GM19240 (cell line): ENCODE results near the gene IFNLR1.
A peak's percentile ranks its signal among the peaks of the same experiment; 100 is the strongest.

Experiments used
- DNase-seq: peaks from one replicate; pipeline ENCODE4 v3.0.0; 2011; ENCODE audit warnings: low spot score; ENCODE audit not compliant: insufficient read length

The IFNLR1 gene

DNA sequence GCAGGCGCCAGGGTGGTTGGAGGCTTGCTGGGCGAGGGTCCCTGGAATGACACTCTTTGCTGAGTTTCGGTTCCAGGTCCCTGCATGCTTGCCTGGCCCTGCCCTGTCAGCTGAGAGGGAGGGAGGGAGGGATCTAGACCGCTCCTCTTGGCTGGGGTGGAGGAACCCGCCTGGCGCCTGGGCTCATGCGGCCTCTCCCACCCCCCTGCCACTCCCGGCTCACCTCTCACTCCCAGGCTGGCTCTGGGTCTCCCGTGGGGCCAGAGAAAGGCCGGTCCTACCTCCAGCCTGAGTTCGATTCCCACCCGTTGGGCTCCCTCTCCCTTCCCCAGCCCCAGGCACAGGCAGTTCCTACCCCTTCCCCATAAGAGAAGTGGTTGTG lies 19.0 kb upstream of the IFNLR1 start:
- DNase-seq: no peak

DNA sequence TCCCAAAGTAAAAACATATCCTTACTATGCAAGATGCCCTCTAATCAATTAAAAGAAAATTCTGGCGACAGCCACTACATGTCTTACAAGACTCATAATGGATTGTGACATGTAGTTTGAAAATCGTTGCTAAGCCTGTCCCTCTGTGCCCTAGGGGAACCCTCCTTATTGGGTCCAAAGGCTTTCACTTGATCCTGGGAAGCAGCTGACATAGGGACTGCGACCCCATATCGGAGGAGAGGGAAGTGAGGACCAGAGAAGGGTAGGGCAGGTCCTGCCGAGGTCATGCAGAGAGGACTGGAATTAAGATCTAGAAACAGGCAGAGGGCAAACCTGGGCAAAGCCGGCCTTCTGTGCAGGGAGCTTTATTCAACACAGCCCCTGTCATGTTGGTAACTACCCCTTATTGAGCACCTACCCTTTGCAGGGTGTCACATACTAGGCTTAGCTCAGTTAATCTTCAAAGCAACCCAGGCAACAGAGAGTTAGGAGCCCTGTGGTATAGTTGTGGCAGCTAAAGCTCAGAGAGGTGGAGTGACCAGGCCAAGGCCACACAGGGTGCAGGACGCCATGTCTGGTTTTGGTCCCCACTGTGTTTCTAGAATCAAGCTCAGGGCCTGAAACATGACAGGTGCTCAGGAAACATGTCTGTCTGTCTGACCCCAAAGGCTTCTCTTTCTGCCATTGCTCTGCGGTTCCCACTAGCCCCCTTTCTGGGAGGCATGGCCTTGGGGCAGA lies 18.4 kb upstream of the IFNLR1 start:
- DNase-seq: no peak

GRCh38 chr1:24204116-24204515 lies 17.0 kb upstream of the IFNLR1 start:
- no peak for DNase-seq

DNA sequence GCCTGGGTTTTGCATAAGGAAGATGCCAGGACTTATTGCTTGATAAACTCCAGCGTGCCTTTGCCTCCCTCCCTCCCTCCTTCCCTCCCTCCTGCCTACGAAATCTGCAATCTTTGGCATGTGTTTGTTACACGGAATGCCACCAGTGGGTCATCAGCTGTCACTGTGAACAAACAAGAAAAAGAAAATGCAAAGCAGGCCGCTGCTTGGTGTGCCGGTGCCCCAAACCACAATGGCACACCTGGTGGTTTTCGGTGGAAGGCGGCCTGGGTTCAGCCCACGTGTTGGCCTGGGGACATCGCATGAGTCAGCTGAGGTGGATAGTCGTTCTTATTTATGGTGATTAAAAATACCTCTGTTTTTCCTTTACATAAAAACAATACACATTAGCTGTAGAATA lies 16.3 kb upstream of the IFNLR1 start:
- DNase-seq: peak; percentile 34

DNA sequence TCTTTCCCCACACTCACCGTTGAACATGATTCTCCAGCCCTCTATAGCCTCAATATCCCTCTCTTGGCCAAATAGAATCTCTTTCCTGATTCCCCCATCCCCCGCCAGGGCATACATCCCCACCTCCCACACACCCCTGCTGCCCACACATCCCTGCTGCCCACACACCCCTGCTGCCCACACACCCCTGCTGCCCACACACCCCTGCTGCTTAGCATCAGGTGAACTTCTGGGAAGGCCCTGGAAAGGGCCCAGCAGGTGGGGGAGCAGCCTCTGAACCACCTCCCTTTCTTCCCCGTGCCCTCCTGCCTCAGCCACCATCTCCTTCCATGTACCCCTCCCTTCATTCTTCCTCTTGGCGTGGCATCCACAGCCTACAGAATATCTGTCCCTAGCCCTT lies 15.9 kb upstream of the IFNLR1 start:
- DNase-seq: no peak

DNA sequence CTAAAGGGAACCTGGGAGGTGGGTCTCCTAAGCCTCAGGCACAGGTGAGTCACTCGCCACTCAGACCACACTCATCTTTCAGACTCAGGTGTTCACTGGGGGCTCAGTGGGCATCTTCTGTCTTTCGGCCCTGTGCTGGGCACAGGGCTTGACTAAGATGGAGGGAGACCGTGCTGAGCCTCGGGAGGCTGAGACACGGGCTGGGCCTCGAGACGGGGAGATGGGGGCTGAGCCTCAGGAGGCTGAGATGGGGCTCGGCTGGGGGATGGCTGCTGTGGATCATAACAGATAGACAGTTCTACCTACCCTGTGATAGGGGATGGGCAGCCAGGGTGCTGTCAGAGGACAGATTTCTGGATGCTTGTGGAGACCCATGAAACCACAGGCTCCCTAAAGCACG lies 15.5 kb upstream of the IFNLR1 start:
- no peak for DNase-seq

- no peak for DNase-seq
Observed at GRCh38 chr1:24201941-24202440, 14.9 kb upstream of the IFNLR1 start.

DNA sequence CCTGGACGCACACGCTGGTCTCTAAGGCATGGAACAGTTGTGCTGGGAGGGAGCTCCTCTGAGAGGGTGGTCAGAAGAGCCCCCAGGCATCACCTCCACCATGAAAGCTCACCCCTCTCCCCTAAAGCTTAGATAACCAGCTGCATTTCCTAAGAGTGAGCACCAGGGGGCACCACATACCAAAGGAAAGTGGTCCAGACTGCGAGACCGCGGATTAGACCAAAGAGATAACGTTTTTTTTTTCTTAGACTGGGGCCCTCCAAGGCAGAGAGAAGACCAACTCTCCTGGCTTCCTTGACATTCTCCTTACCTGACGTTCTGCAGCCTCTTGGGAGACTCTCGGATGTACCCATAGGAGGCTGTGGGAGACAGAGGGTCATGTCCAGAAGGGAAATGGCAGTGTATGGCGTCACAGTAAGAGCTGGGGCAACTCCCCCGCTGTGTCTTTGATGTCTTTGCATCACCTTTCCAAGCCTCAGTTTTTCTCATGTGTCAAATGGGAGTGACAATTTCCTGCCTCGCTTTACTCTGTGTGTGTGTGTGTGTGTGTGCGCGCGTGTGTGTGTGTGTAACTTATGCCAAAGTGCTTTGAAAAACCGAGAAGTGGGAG lies 12.3 kb upstream of the IFNLR1 start:
- peak; percentile 53 for DNase-seq

DNA sequence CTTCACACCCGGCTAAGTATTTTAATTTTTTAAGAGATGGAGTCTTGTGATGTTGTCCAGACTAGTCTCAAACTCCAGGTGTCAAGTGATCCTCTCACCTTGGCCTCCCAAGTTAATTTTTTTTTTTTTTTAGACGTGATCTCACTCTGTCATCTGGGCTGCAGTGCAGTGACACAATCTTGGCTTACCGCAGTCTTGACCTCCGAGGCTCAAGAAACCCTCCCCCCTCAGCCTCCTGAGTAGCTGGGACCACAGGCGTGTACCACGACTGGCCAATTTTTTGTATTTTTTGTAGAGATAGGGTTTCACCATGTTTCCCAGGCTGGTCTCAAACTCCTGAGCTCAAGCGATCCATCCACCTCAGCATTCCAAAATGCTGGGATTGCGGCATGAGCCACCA lies 11.7 kb upstream of the IFNLR1 start:
- no peak for DNase-seq

DNA sequence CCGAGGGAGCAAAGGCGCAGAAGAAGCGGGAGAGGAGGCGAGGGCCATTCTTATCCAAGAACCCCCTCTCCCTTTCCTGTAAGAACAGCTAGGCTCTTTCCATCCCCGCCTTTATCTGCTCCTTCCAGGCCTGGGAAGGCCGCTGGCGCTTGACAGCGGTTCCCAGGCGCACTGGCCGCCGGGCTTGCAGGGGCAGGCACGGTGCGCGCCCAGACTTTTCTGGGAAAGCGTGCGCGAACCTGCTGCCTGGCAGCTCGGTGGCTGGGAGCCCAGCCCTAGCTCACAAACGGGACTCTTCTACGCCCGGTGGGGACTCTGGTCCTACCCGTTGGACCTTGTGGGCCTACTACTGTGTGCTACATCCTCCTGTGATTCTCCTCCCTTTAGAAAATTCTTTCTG lies 8.8 kb upstream of the IFNLR1 start:
- DNase-seq: no peak

DNA sequence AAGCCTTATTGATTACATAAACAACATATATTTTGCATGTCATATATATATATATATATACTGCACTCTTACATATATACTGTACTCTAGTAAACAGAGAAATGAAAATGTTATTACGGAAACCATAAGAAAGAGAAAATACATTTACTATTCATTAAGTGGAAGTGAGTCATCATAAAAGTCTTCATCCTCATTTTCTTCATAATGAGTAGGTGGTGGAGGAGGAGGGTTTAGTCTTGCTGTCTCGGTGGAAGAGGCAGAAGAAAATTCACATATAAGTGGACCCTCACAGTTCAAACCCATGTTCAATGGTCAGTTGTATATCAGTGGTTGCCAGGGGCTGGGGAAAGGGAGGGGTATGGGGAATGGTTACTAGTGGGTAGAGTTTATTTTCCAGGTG lies 8.0 kb upstream of the IFNLR1 start:
- DNase-seq: no peak

DNA sequence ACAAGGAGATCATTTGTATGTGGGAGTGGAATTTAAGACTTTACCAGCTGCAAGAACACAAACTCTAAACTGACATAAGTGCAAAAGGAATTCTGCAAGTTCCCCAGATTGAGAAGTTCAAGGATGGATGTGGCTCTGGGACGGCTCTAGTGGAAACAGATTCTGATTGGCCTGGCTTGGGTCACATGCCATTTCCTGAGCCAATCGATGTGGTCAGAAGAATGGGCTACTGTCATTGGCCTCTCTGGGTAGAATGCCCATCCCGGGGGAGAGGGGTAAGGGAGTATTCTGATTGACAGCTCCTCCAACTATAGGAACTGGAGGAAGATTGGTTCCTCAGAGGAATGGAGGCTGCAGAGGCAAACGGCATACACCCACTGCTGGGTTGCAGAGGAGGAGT lies 6.0 kb upstream of the IFNLR1 start:
- no peak for DNase-seq

DNA sequence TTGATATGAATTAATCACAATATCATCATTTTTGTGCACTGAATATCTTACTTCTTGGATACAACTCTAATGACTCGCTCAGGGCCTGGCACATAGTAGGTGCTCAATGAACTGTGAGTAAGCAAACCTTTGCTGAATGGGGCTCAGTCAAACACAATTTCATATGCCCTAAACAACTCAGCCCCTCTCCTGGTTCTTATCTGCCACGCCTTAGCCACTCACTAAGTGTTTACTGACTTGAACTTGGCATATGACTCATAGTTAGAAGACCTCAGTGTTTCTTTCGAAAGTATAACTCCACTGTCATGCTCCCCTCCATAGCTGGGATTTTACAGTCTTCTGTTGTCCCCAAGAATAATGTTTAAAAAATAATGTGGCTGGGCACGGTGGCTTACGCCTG lies 4.8 kb upstream of the IFNLR1 start:
- DNase-seq: peak; percentile 61

- peak; percentile 55 for DNase-seq
Observed at GRCh38 chr1:24190983-24191461, 3.9 kb upstream of the IFNLR1 start.

DNA sequence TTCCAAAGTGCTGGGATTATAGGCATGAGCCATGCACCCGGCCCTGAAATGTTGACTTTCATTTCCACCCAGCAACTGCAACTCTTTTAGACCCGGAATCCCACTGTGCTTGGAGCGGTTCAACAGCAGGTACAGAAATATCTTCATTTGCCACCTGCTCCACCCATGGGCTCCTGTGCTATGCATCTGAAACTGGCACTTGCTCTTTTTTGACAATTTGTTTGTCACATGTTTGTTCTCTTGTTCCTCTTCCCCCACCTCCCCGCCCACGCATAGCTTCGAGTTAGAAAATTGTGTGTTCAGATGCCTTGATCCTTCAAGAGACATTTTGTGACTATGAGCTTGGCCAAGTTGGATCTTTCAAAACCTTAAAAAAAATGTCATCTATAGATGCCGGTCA lies 2.4 kb upstream of the IFNLR1 start:
- DNase-seq: peak; percentile 44

DNA sequence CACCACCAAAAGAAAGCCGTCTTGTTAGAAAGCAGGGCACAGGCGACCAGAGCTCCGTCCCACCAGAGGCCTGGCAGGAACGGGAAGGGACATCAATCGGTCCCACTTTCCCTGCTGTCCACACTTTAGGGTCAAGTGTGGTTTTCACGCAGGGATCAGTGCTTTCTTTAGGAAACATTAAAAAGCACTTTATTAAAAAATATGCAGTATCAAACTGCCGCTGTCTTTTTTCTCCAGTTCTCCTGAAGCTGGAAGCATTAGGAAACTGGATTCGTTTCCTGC lies 437 bp downstream of the IFNLR1 start:
- no peak for DNase-seq

DNA sequence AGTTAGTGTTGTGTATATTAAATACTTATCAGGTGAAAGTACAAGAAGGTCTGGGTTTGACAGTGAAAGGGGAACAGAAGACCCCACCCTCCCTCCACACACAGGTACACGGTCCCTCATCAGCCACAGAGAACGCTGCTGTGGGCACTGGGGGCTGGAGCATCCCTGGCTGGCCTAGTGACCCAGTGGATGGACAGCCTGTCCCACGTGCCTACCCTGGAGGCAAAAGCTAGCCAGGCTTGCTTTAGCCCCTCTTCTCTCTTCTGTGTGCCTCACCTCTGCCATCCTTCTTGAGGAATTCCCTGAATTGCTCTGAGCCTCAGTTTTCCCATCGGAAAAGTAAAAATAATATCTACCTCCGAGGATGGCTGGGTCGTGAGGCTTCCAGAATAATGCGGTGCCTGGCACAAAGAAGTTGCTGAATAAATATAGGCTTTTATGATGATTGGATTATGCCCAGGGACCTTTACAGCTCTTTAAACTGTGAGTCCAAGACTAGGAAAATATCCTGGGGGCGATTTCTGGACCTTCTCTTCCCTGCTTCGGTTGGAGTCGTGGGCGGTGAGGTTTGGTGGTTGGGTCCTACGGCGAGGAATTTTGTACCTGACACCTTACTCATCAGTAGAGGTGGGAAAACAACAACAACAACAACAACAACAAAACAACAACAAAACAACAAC lies 918 bp downstream of the IFNLR1 start:
- DNase-seq: no peak

DNA sequence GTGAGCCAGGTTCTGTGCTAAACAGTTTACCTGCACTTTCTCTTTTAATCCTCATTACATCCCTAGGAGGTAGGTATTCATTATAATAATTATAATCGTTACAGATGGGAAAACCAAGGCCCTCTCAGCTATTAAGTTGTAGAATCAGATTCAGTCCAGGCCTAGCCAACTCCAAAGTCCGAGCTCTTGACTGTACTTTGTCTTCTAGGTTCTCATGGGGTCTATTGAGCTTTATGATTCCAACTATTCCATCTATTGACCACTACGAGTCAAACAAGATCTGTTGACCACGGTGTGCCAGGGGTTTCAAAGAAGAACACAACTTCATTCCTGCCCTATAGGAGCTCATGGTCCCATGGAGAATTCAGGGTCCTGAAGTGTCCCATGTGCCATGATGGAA lies 2.0 kb downstream of the IFNLR1 start:
- DNase-seq: no peak

DNA sequence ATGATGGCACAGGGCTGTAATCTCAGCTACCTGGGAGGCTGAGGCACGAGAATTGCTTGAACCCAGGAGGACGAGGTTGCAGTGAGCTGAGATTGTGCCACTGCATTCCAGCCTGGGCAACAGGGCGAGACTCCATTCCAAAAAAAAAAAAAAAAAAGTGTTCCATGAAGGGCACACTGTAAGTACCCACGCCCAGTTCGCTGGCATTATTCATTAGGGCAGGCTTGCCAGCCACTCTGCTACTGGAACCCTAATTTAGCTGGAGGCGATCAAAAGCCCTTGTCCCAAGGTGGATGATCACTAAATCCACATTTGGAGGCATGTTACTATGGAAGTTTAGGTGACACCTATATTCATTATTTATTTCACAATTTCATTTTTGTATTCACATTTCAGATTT lies 5.0 kb downstream of the IFNLR1 start:
- no peak for DNase-seq

- DNase-seq: no peak
Observed at GRCh38 chr1:24181619-24182018, 5.5 kb downstream of the IFNLR1 start.

- no peak for DNase-seq
Observed at GRCh38 chr1:24180676-24181075, 6.4 kb downstream of the IFNLR1 start.

DNA sequence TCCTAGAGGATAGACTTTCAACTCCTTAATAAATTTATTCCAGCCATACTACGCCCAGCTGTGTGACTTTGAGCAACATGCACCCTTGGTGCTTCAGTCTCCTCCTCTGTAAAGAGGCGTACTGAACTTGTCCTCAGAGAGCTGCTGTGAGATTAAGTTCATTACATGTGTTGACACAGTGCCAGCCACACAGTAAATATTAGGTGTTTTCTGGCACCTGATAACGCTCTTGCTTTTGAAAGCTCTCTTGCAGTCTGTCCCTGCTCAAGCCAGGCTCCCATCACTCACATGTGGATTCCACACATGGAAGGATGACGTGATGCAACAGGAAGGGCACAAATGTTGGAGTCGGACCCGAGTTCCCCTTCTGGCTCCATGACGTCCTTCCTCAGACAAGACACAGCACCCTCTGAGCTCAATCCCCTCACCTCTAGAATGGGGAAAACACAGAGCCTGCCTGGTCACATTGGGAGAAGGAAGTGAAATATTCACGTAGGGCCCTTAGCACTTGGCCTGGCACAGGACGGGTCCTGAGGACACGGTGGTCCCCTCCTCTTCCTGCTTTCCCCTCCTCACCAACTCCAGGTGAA lies 7.7 kb downstream of the IFNLR1 start:
- no peak for DNase-seq
